ENCODE results near the gene BTRC. TPM values are rescaled to one million over a fixed set of nuclear protein-coding genes. Genes with fewer than 3 reads are reported as not detected.

BTRC gene
- total and polyA plus RNA-seq, 7 donors, result 2.4 to 32.6 (median 9.4) TPM

GRCh38 chr10:101452593-101452992, 98.6 kb downstream of the BTRC start:
- no peaks in the 10 kb centered on the region for H3K9me3 ChIP-seq
- 90 to 95% methylated on average over 1 of the region's 1 CpG for WGBS, 2 donors
- no peak for TF ChIP-seq CTCF (IDR thresholded peaks at IDR 0.05)
- no peak for TF ChIP-seq POLR2A (IDR thresholded peaks at IDR 0.05)
- TF ChIP-seq EP300 (IDR thresholded peaks at IDR 0.05), result no peak
- no peak for TF ChIP-seq POLR2AphosphoS5 (IDR thresholded peaks at IDR 0.05)

GRCh38 chr10:101453318-101453717, 99.4 kb downstream of the BTRC start:
- intact Hi-C loops (cut with DNase I), result no loop called here
- H3K27me3 ChIP-seq, result no peaks in the 10 kb centered on the region
- no peak overlapping the region for H3K4me3 ChIP-seq
- H3K27ac ChIP-seq, result no peak overlapping the region
- 93 to 94% methylated on average over 1 of the region's 1 CpG for WGBS, 2 donors
- no peak for DNase-seq
- H3K36me3 ChIP-seq, result no peaks in the 10 kb centered on the region
- TF ChIP-seq POLR2A (IDR thresholded peaks at IDR 0.05) (no peak), EP300 (IDR thresholded peaks at IDR 0.05) (no peak), POLR2AphosphoS5 (IDR thresholded peaks at IDR 0.05) (no peak), CTCF (IDR thresholded peaks at IDR 0.05) (no peak)
- H3K9me3 ChIP-seq, result no peaks in the 10 kb centered on the region
- H3K4me1 ChIP-seq, result peaks cover 0 to 8% (median 4%) of the 10 kb centered on the region in 4 donors

More at GRCh38 chr10:101452593-101452992, 98.6 kb downstream of the BTRC start:
- intact Hi-C loops (cut with DNase I), result no loop called here
- Histone ChIP-seq H3K4me3 (no peak overlapping the region), H3K27me3 (no peaks in the 10 kb centered on the region), H3K4me1 (peaks cover 0 to 8% (median 4%) of the 10 kb centered on the region in 4 donors), H3K27ac (no peak overlapping the region), H3K36me3 (no peaks in the 10 kb centered on the region)
- DNase-seq, result no peak

- no peak for TF ChIP-seq CTCF (IDR thresholded peaks at IDR 0.05)
- TF ChIP-seq EP300 (IDR thresholded peaks at IDR 0.05), result no peak
- no peak for TF ChIP-seq POLR2A (IDR thresholded peaks at IDR 0.05)
- TF ChIP-seq POLR2AphosphoS5 (IDR thresholded peaks at IDR 0.05), result no peak
- no peaks in the 10 kb centered on the region for H3K27me3 ChIP-seq
- 70 to 82% methylated on average over 6 of the region's 6 CpGs for WGBS, 2 donors
- no peak overlapping the region for H3K4me3 ChIP-seq
- DNase-seq, result no peak
- no peaks in the 10 kb centered on the region for H3K9me3 ChIP-seq
- no peak overlapping the region for H3K27ac ChIP-seq
- intact Hi-C loops (cut with DNase I), result no loop called here
- peaks cover 0 to 8% (median 4%) of the 10 kb centered on the region in 4 donors for H3K4me1 ChIP-seq
- no peaks in the 10 kb centered on the region for H3K36me3 ChIP-seq
Measured at GRCh38 chr10:101453791-101454718, 100.1 kb downstream of the BTRC start.

GRCh38 chr10:101458869-101459268, 104.9 kb downstream of the BTRC start:
- peaks cover 0 to 4% (median 1%) of the 10 kb centered on the region in 4 donors for H3K4me1 ChIP-seq
- intact Hi-C loops (cut with DNase I), result no loop called here
- no peaks in the 10 kb centered on the region for H3K9me3 ChIP-seq
- no peak overlapping the region for H3K27ac ChIP-seq
- no peak overlapping the region for H3K4me3 ChIP-seq
- H3K27me3 ChIP-seq, result no peaks in the 10 kb centered on the region
- WGBS, 2 donors, result 93 to 96% methylated on average over 1 of the region's 1 CpG
- peaks cover 0 to 12% (median 0%) of the 10 kb centered on the region in 4 donors for H3K36me3 ChIP-seq
- TF ChIP-seq EP300 (IDR thresholded peaks at IDR 0.05) (no peak), CTCF (IDR thresholded peaks at IDR 0.05) (no peak), POLR2AphosphoS5 (IDR thresholded peaks at IDR 0.05) (no peak), POLR2A (IDR thresholded peaks at IDR 0.05) (no peak)
- no peak for DNase-seq

All from sigmoid colon (tissue), 7 donors.